SJCRH30 (cell line): ENCODE measurements around the gene ANXA2R. TPM values are rescaled to one million over a fixed set of nuclear protein-coding genes. Genes with fewer than 3 reads are reported as not detected.
"Not testable (repeated sequence)": the region's sequence is repeated elsewhere in the genome, so short reads cannot be mapped to it uniquely, and the experiment has no call there.

Source experiments
- DNase-seq, 2 experiments: peaks; one replicate each; pipeline ENCODE4 v3.0.0-alpha.2; 2015 to 2020
- H3K27ac ChIP-seq: fragments of 250-450 bp; sonication (Bioruptor Pico); 2 replicates; pipeline ENCODE4 v1.5.1; 2020; ENCODE audit warnings: mild to moderate bottlenecking, moderate library complexity
- H3K27me3 ChIP-seq: fragments of 250-450 bp; sonication (Bioruptor Pico); 2 replicates; pipeline ENCODE4 v1.5.1; 2020; ENCODE audit warnings: mild to moderate bottlenecking, moderate library complexity
- H3K36me3 ChIP-seq: fragments of 250-450 bp; sonication (Bioruptor Pico); 2 replicates; pipeline ENCODE4 v1.5.1; 2020; ENCODE audit warnings: mild to moderate bottlenecking, moderate library complexity
- H3K4me1 ChIP-seq: fragments of 250-450 bp; sonication (Bioruptor Pico); 2 replicates; pipeline ENCODE4 v1.5.1; 2020; ENCODE audit warnings: mild to moderate bottlenecking, moderate library complexity
- H3K4me3 ChIP-seq: fragments of 250-450 bp; sonication (Bioruptor Pico); 2 replicates; pipeline ENCODE4 v1.5.1; 2020; ENCODE audit warnings: mild to moderate bottlenecking, moderate library complexity
- H3K9me3 ChIP-seq: fragments of 250-450 bp; sonication (Bioruptor Pico); replicated peaks from 2 replicates; pipeline ENCODE4 v1.5.1; 2020; ENCODE audit warnings: mild to moderate bottlenecking, moderate library complexity
- total RNA-seq: library from RNA; depleted of rRNA; stranded (reverse); fragments of >200 nt; shearing (Covaris generic); gene quantifications from 2 replicates; pipeline ENCODE4 v1.2.3, GENCODE V29; 2014

ANXA2R gene
- total RNA-seq, 1 experiment from 2014 or later: 3.5 TPM

DNA sequence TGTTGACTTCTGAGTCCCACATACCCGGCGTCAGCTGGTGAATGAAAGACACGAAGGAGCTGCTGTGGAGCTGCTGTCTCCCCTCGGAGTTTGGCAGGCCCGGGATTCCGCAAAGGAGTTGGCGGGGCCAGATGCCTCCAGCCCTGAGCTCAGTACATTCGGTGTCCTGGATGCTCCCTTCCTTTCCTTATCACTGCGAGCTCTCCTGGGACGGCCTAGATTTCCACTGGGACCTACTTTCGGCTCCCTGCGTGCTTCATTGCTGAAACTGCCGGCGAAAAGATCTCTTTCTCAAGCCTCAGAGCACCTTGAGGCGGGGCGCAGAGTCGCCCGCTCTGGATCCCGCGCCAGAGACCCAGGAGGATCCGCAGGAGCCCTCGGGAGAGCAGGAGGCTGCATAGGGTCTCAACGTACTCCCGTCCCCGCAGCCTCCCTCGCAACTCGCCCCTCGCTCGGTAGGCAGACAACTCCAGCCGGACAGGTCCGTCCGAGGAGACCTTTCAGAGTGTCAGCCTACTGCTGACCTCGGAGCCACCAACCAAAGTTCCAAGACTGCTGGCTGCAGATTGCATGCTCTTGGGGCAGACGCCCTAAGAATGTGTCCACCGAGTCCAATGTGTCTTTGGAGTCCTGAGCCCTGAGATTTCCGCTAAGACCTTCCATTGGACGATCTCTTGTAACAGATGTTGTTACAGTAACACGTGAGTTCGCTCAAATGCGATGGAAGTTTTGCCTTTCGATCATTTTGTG, 6.1 kb downstream of the ANXA2R start:
- H3K4me1 ChIP-seq: peaks cover 2% of the 10 kb centered on the region; the same call in 1 of the 2 replicates
- no peak overlapping the region for H3K4me3 ChIP-seq
- no peaks in the 10 kb centered on the region for H3K36me3 ChIP-seq
- DNase-seq: no peak
- no peaks in the 10 kb centered on the region for H3K27me3 ChIP-seq
- no peak overlapping the region for H3K27ac ChIP-seq
- H3K9me3 ChIP-seq: peaks cover 3% of the 10 kb centered on the region; the same call in 1 of the 2 replicates

DNA sequence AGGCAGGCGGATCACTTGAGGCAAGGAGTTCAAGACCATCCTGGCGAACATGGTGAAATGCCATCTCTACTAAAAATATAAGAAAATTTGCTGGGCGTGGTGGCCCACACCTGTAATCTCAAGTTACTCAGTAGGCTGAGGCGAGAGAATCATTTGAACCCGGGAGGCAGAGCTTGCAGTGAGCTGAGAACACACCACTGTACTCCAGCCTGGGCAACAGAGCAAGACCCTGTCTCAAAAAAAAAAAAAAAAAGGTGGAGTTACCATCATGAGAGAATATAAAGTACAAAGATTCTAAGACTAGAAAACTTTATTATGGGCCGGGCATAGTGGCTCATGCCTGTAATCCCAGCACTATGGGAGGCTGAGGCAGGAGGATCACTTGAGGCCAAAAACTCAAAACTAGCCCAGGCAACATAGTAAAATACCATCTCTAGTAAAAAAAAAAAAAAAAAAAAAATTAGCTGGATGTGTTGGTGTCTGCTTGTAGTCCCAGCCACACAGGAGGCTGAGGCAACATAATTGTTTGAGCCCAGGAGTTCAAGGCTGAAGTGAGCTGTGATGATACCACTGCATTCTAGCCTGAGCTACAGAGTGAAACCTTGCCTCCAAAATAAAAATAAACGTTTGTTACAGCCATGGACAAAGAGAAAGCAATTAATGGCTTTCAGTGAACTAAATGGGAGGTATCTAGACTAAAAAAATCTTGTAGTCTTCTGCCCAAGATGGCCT, 12.9 kb downstream of the ANXA2R start:
- Histone ChIP-seq H3K36me3 (no peaks in the 10 kb centered on the region), H3K9me3 (no peaks in the 10 kb centered on the region), H3K27ac (no peak overlapping the region), H3K27me3 (no peaks in the 10 kb centered on the region), H3K4me3 (no peak overlapping the region), H3K4me1 (no peaks in the 10 kb centered on the region)
- no peak for DNase-seq

DNA sequence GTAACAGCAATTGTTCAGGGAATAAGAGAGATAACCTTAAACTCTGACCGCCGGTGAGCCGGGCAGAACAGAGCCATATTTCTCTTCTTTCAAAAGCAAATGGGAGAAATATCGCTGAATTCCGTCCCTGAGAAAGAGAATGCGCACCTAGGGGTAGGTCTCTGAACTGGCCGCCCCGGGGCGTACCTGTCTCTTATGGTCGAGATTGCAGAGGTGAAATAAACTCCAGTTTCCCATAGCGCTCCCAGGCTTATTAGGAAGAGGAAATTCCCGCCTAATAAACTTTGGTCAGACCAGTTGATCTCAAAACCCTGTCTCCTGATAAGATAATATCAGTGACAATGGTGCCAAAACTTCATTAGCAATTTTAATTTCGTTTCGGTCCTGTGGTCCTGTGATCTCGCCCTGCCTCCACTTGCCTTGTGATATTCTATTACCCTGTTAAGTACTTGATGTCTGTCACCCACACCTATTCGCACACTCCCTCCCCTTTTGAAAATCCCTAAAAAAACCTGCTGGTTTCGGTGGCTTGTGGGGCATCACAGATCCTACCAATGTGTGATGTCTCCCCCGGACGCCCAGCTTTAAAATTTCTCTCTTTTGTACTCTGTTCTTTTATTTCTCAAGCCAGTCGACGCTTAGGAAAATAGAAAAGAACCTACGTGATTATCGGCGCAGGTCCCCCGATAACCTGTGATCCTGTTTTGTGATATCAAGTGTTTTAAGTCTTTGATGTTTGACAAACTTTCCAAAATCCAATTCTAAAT, 14.8 kb downstream of the ANXA2R start:
- not testable (repeated sequence) for H3K4me3 ChIP-seq, H3K27me3 ChIP-seq, DNase-seq, H3K27ac ChIP-seq, H3K4me1 ChIP-seq, H3K36me3 ChIP-seq, H3K9me3 ChIP-seq

DNA sequence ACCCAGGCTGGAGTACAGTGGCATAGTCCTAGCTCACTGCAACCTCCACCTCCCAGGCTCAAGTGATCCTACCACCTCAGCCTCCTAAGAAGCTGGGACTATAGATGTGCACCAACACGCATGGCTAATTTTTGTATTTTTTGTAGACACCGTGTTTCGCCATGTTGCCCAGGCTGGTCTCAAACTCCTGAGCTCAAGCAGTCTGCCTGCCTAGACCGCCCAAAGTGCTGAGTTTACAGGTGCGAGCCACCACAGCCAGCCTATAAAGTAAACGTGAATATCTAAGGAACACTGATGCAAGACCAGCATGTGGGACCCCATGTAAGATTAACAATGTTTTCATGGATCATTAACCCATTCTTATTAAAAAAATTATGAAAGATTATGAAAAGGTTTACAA, 15.9 kb downstream of the ANXA2R start:
- no peaks in the 10 kb centered on the region for H3K9me3 ChIP-seq
- no peaks in the 10 kb centered on the region for H3K36me3 ChIP-seq
- no peaks in the 10 kb centered on the region for H3K27me3 ChIP-seq
- H3K4me3 ChIP-seq: no peak overlapping the region
- DNase-seq: no peak
- H3K4me1 ChIP-seq: no peaks in the 10 kb centered on the region
- H3K27ac ChIP-seq: no peak overlapping the region

DNA sequence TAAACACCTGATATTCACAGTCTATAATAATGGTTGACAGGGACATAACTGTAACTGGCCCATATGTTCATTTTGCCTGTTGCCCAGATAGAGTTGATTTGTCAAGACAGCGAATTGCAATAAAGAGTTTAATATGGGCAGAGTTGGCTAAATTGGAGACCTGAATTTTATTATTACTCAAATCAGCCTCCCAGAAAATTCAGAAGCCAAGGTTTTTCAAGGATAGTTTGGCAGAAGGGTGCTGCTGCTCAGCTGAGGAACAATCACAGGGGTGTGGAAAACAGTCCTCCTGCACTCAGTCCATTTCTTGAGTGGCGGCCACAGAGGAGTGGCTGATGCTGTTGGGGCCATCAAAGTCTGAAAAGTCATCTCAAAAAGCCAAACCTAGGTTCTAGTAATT, 19.0 kb downstream of the ANXA2R start:
- no peak overlapping the region for H3K27ac ChIP-seq
- H3K36me3 ChIP-seq: no peaks in the 10 kb centered on the region
- no peaks in the 10 kb centered on the region for H3K27me3 ChIP-seq
- no peaks in the 10 kb centered on the region for H3K9me3 ChIP-seq
- H3K4me3 ChIP-seq: no peak overlapping the region
- no peak for DNase-seq
- peaks cover 3% of the 10 kb centered on the region; the same call in 1 of the 2 replicates for H3K4me1 ChIP-seq

DNA sequence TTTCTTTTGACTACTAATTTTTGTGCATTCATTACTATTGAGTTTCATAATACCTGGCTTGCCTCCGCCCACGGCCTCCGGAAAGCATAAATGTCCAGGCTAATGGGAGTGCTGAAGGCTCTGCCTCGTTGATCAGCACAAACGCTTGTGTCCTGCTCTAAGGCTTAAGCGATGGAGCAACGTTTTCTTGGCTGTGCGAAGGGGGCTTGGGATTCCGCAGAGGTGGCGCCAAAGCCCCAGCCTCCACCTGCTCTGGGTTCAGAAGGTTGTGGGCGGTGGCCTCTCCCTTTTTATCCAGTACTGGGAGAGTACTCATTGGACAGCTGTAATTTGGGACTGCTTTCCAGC, 19.7 kb downstream of the ANXA2R start:
- no peak for DNase-seq
- Histone ChIP-seq H3K36me3 (no peaks in the 10 kb centered on the region), H3K9me3 (no peaks in the 10 kb centered on the region), H3K27ac (no peak overlapping the region), H3K4me1 (peaks cover 3% of the 10 kb centered on the region; the same call in 1 of the 2 replicates), H3K4me3 (peak overlapping the region; percentile 68), H3K27me3 (no peaks in the 10 kb centered on the region)

DNA sequence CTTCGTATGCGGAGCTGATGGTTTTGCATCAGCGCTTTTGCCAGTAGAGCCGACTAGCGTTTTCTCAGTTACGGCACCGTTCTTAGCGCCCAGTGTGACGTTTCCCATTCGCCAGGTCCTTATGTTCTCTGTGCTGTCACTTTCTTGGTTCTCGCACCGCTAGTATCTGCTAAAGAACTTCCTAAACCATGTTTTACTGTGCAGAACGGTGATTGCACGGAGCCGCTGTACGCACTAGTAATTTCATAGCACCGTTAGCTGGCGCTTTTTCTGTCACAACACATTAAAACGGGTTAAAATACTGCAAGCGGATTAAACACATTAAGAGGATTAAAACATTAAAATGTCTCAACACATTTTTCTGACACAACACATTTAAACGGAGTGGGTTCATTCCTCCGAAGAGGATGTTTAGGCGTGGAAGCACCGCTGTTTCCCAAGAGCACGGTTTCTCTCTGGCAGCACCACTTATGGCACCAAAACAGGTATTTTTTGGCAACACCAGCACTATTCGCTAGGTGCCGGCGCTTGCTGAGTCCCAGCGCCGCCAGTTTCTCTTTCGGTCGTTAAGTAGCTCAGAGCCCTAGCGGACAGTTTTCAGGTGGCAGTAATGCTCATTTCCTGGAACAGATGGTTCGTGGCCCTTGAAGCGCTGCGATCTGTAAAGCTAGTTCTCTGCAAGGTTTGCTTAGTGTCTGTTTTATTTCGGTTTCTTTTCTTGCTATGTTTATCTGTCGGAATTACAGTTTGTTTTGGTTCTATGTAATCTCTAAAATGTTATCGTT, 20.3 kb downstream of the ANXA2R start:
- peak overlapping the region; percentile 68 for H3K4me3 ChIP-seq
- peak; percentile 59 to 81 for DNase-seq

DNA sequence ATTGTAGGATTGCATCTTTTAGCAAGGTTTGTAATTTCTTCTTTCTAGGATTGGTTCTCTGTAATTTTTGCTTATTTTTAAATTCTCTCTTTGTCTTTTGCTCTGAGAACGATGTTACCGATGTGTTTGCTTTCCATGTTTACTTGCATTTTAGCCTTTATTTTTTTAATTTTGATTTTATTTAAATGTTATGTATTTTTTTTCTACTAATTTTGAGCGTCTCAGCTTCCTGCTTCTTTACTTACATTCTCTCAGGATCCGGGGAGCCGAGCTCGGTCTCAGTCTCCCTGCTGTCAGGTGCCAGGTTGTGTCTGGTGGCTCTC, 20.9 kb downstream of the ANXA2R start:
- Histone ChIP-seq H3K36me3 (no peaks in the 10 kb centered on the region), H3K9me3 (no peaks in the 10 kb centered on the region), H3K27me3 (no peaks in the 10 kb centered on the region), H3K4me3 (peak overlapping the region; percentile 68), H3K27ac (peak overlapping the region; percentile 95; the same call in 1 of the 2 replicates), H3K4me1 (peaks cover 3% of the 10 kb centered on the region; the same call in 1 of the 2 replicates)
- DNase-seq: no peak

More for the DNA sequence above, 20.3 kb downstream of the ANXA2R start:
- Histone ChIP-seq H3K9me3 (no peaks in the 10 kb centered on the region), H3K36me3 (no peaks in the 10 kb centered on the region), H3K27ac (no peak overlapping the region), H3K4me1 (peaks cover 3% of the 10 kb centered on the region; the same call in 1 of the 2 replicates), H3K27me3 (no peaks in the 10 kb centered on the region)

DNA sequence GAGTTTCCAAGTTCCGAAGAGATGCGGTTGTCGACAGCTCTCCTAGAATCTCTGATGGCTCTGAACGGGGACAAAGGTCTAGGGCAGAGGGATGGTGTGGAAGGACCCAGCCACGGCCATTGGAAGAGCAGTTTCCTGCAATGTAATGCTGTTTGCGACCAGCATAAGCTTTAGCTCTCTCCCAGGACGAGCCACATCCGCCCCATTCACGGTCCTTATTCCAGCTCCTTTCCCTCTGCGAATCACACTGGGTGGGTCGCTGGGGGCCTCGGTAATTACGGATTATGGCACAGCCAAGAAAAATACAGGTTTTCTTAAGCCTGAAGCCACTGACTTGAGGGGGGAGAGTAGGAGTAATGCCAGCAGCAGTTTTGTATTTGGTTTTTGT, 22.7 kb downstream of the ANXA2R start:
- H3K27me3 ChIP-seq: no peaks in the 10 kb centered on the region
- DNase-seq: peak; percentile 58 to 70
- no peaks in the 10 kb centered on the region for H3K9me3 ChIP-seq
- H3K27ac ChIP-seq: peak overlapping the region; percentile 95
- H3K4me3 ChIP-seq: peak overlapping the region; percentile 68
- peaks cover 3% of the 10 kb centered on the region; the same call in 1 of the 2 replicates for H3K4me1 ChIP-seq
- H3K36me3 ChIP-seq: no peaks in the 10 kb centered on the region

DNA sequence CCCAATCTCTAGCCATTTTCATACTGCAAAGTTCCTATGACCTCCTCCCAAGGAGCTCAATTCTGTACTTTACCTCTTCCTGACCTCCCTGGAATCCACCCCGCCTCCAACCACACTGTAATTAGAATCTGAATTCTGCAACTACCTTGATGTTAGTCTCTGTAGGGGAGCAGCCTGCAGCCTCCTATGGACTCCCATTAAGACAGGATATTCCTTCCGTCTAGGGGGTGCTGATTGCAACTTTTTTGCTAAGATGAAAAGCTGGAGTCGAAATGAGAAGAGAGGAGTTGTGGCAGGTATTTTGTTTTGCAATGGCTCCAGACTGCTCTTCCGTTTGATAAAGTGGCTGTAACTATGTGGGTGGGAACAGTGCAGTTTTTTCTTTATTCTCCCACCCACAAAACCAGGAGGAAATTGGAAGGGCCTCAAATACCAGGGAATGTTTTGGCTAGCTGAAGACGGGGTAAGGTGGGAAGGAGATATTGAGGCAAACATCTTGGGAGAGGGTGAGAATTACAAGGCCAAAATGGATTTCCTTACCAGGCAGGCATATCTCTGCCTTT, 23.8 kb downstream of the ANXA2R start:
- Histone ChIP-seq H3K4me3 (no peak overlapping the region; the same call in 1 of the 2 replicates), H3K27me3 (no peaks in the 10 kb centered on the region), H3K9me3 (no peaks in the 10 kb centered on the region), H3K4me1 (peaks cover 3% of the 10 kb centered on the region; the same call in 1 of the 2 replicates), H3K36me3 (no peaks in the 10 kb centered on the region), H3K27ac (no peak overlapping the region)
- no peak for DNase-seq

DNA sequence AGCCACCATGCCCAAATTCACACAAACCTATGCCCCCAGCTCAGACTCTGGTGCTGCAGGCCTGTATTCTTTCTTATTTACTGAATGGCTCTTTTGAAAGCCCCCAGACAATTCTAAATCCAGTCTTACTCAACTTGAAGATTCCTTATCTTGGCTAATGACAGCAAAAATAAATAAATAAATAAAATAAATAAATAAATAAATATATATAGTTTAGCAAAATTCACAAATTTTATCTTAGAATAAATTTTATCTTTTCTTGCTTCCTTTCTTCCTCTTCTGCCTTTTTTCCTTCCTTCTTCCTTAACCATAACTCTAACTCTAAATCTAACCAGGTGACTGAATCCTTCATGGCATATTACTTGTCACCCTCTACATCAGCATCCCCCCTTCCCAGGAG, 25.6 kb downstream of the ANXA2R start:
- H3K4me1 ChIP-seq: peaks cover 3% of the 10 kb centered on the region; the same call in 1 of the 2 replicates
- no peak overlapping the region for H3K4me3 ChIP-seq
- no peaks in the 10 kb centered on the region for H3K27me3 ChIP-seq
- H3K36me3 ChIP-seq: no peaks in the 10 kb centered on the region
- no peaks in the 10 kb centered on the region for H3K9me3 ChIP-seq
- no peak for DNase-seq
- H3K27ac ChIP-seq: no peak overlapping the region

DNA sequence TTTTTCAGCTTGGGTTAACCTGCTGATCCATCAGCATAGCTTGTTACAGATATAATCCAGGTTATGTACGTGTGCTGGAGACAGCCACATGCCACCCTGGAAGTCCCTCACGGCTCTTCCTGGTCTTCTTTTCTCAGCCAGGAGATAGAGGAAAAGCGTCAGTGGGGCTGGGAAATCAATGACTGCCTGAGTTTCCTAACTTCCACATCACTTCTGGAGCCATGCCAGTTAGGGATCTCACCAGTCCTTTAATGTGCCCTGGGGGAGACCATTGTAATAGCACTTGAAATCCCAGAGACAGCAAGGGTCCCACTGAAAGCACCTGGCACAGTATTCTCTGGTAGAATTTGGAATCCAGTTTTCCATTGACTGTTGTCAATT, 29.2 kb downstream of the ANXA2R start:
- Histone ChIP-seq H3K4me1 (no peaks in the 10 kb centered on the region), H3K4me3 (no peak overlapping the region), H3K36me3 (no peaks in the 10 kb centered on the region), H3K9me3 (no peaks in the 10 kb centered on the region), H3K27ac (no peak overlapping the region), H3K27me3 (no peaks in the 10 kb centered on the region)
- DNase-seq: peak in 1 of 2 experiments; percentile 53

DNA sequence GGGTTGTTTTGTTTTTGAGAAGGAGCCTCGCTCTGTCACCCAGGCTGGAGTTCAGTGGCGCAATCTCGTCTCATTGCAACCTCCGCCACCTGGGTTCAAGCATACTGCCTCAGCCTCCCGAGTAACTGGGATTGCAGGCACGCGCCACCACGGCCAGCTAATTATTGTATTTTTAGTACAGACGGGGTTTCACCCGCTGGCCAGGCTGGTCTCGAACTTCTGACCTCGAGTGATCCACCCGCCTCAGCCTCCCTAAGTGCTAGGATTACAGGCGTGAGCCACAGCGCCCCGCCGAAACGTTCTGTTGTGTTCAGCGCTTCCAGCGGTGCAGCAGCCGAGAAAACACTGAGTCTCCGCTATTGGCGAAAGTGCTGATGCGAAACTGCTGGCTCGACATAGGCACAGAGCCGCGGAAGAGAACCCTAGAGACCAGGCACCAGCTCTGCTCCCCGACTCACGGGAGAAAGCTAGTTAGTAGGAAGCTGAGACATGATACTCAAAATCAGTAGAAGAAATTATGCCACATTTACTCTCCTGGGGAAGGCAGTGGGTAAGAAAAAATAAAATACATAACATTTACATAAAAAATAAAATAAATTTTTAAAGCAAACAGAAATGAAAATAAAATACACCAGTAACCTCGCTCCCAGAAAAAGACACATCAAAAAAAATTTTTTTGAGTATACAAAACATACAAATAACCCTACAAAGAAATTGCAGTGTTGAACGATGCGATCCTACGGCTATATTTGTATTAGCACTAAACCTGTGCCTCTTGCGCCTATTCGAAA, 31.6 kb downstream of the ANXA2R start:
- peak; percentile 95 to 98 for DNase-seq
- Histone ChIP-seq H3K36me3 (no peaks in the 10 kb centered on the region), H3K9me3 (no peaks in the 10 kb centered on the region), H3K27me3 (no peaks in the 10 kb centered on the region), H3K4me1 (no peaks in the 10 kb centered on the region), H3K27ac (peak overlapping the region; percentile 83), H3K4me3 (peak overlapping the region; percentile 69)
